DMS 273 (cell line): ENCODE data around the gene ZNF148.

Source experiments
- DNase-seq: peaks from one replicate; lab custom pipeline; 2025; ENCODE audit not compliant: unreplicated experiment; lab: John Stamatoyannopoulos, UW

ZNF148 gene

GRCh38 chr3:125192190-125193035 lies 182.7 kb downstream of the ZNF148 start:
- DNase-seq, result no peak

- no peak for DNase-seq
Measured at GRCh38 chr3:125191730-125192129, 183.4 kb downstream of the ZNF148 start.

DNA sequence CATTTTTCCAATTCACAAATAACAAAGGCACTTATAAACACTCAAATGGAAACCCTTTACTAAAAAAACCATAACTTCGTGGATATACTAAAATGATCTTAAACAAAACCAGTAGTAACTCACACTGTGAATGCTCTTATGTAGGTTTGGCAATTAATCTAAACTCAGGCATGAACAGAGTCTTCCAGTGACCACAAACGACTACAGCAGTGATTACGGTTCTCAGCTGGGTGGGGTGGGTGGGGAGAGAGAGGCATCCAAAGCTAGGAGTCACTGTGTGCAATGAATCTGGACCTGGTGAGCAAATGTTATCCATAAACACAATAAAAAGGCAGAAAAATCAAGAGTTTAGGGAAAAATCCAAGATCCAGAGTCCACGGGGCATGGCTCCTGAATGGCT lies 183.9 kb downstream of the ZNF148 start:
- no peak for DNase-seq

GRCh38 chr3:125190786-125191185 lies 184.3 kb downstream of the ZNF148 start:
- no peak for DNase-seq

GRCh38 chr3:125189378-125190165 lies 185.6 kb downstream of the ZNF148 start:
- DNase-seq, result no peak

DNA sequence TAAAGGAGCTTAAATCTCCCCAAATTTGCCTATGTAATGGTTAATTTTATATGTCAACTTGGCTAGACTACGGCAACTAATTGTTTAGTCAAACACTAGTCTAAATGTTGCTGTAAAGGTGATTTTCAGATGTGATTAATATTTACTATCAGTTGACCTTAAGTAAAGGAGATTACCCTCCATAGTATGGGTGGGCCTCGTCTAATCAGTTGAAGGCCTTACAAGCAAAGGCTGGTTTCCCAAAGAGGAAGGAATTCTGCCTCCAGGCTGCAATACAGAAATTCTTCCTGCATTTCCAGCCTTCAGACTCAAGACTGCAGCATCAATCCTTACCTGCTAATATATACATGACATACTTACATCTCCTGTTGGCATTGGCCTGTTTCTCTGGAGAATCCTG lies 186.2 kb downstream of the ZNF148 start:
- DNase-seq, result no peak

- DNase-seq, result peak; percentile 49
Measured at GRCh38 chr3:125187599-125187910, 187.6 kb downstream of the ZNF148 start.

- DNase-seq, result no peak
Measured at GRCh38 chr3:125186800-125187598, 188.1 kb downstream of the ZNF148 start.

DNA sequence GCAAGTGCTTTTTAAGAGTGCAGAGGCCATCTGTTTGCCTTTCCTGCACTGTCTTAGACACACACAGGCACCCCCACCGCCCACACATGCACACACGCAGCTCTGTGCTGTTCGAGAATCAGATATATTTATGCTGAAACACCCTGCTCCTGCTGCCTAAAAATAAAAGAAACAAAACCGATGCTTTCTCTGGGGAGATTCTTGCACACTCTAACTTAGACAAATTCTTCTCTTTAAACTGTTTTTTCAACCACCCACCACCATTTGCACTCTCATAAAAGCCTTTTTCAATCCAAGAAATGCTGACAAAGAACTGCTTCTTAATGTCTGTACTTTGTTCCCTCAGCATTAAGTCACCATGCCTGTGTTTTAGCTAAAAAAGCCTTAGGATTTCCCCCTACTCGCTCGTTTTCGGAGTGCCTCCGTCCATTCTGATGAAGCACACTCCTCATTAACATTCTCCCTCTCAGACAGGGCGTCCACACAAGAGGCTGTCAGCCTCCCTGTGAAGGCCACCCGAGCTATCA lies 188.8 kb downstream of the ZNF148 start:
- peak; percentile 88 for DNase-seq

GRCh38 chr3:125185805-125186204 lies 189.3 kb downstream of the ZNF148 start:
- peak; percentile 86 for DNase-seq

DNA sequence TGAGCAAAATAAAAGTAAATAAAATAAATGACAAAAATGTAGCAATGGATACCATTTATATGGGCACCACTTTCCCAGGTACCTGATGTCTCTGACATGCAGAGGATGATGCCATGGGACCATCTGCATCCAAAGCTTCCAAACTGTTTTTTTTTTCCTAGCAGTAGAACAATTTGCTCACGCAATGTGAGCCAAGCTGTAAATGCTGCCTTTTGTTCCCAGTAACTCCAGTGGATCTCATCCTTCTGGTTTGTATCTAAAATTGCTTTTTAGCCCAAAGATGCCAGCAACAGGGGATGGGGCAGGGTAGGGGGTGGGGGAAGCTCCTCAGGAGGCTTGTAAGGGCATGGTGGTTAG lies 195.3 kb downstream of the ZNF148 start:
- no peak for DNase-seq

- no peak for DNase-seq
Measured at GRCh38 chr3:125179143-125179883, 195.8 kb downstream of the ZNF148 start.

GRCh38 chr3:125177746-125178145 lies 197.4 kb downstream of the ZNF148 start:
- DNase-seq, result no peak
